Astrocyte (in vitro differentiated cells and primary cell): ENCODE measurements around the gene CACNA2D4. TPM values are rescaled to one million over a fixed set of nuclear protein-coding genes. Genes with fewer than 3 reads are reported as not detected.

Experiments used
- DNase-seq: peaks from one replicate; pipeline ENCODE4 v3.0.0-alpha.2; 2010; ENCODE audit warnings: low read depth
- FAIRE-seq: peaks from 2 replicates; lab custom pipeline; 2011; peaks lifted over from hg19 to GRCh38; lab: Jason Lieb, UNC
- H2AFZ ChIP-seq: 2 replicates; pipeline ENCODE4 v1.6.0; 2012; ENCODE audit warnings: low read depth, low read length, inconsistent platforms
- H3K27ac ChIP-seq: 2 replicates; pipeline ENCODE4 v1.5.1; 2011; ENCODE audit warnings: low read depth, low read length, inconsistent platforms
- H3K27me3 ChIP-seq: 2 replicates; pipeline ENCODE4 v1.6.0; 2011; ENCODE audit warnings: low read length, inconsistent platforms; ENCODE audit not compliant: insufficient read depth
- H3K36me3 ChIP-seq: 2 replicates; pipeline ENCODE4 v1.5.1; 2011; ENCODE audit warnings: low read length, inconsistent platforms; ENCODE audit not compliant: insufficient read depth
- H3K4me1 ChIP-seq: 2 replicates; pipeline ENCODE4 v1.5.1; 2011; ENCODE audit warnings: low read length, inconsistent platforms; ENCODE audit not compliant: insufficient read depth
- H3K4me2 ChIP-seq: 2 replicates; pipeline ENCODE4 v1.6.0; 2012; ENCODE audit warnings: low read length, inconsistent platforms
- H3K4me3 ChIP-seq: 2 replicates; pipeline ENCODE4 v1.5.1; 2011; ENCODE audit warnings: low read depth, mild to moderate bottlenecking, low read length, inconsistent platforms; ENCODE audit not compliant: insufficient read depth
- H3K79me2 ChIP-seq: 2 replicates; pipeline ENCODE4 v1.6.0; 2012; ENCODE audit warnings: mild to moderate bottlenecking, low read length, inconsistent platforms; ENCODE audit not compliant: insufficient read depth
- H3K9ac ChIP-seq: 2 replicates; pipeline ENCODE4 v1.6.0; 2012; ENCODE audit warnings: mild to moderate bottlenecking, low read length, inconsistent platforms
- H3K9me3 ChIP-seq: 2 replicates; pipeline ENCODE4 v1.5.1; 2012; ENCODE audit warnings: low read depth, mild to moderate bottlenecking, low read length, inconsistent platforms; ENCODE audit not compliant: insufficient read depth
- H4K20me1 ChIP-seq: 2 replicates; pipeline ENCODE4 v1.6.0; 2012; ENCODE audit warnings: low read length, inconsistent platforms; ENCODE audit not compliant: insufficient read depth
- H3K27ac Mint-ChIP-seq: one replicate; pipeline ENCODE4 v1.8.0; 2021; ENCODE audit warnings: mild to moderate bottlenecking, mixed read lengths; ENCODE audit not compliant: unreplicated experiment
- H3K27me3 Mint-ChIP-seq: one replicate; pipeline ENCODE4 v1.8.0; 2021; ENCODE audit warnings: low read depth, mixed read lengths; ENCODE audit not compliant: unreplicated experiment
- H3K36me3 Mint-ChIP-seq: one replicate; pipeline ENCODE4 v1.8.0; 2021; ENCODE audit warnings: low read depth, mixed read lengths; ENCODE audit not compliant: unreplicated experiment
- H3K4me1 Mint-ChIP-seq: one replicate; pipeline ENCODE4 v1.8.0; 2021; ENCODE audit warnings: low read depth, mixed read lengths; ENCODE audit not compliant: unreplicated experiment
- H3K4me3 Mint-ChIP-seq: one replicate; pipeline ENCODE4 v1.8.0; 2021; ENCODE audit warnings: mild to moderate bottlenecking, moderate library complexity, mixed read lengths; ENCODE audit not compliant: unreplicated experiment
- H3K9me3 Mint-ChIP-seq: one replicate; pipeline ENCODE4 v1.8.0; 2021; ENCODE audit warnings: mild to moderate bottlenecking, mixed read lengths; ENCODE audit not compliant: unreplicated experiment
- EZH2 ChIP-seq: IDR thresholded peaks from 2 replicates; pipeline ENCODE4 v1.6.1; 2012; ENCODE audit warnings: mild to moderate bottlenecking, low read length, inconsistent platforms; ENCODE audit not compliant: insufficient read depth
- total RNA-seq: library from RNA; stranded (reverse); gene quantifications from 2 replicates; pipeline ENCODE4 v1.2.1, GENCODE V29; 2021
- TF ChIP-seq, protein P1 (sequence below): IDR thresholded peaks from 2 replicates; pipeline ENCODE4 v1.5.1; 2011; ENCODE audit warnings: low read depth, mild to moderate bottlenecking, inconsistent platforms, low read length, moderate library complexity; ENCODE audit not compliant: insufficient read depth

Gene CACNA2D4
- total RNA-seq, 1 donor from 2014 or later = 0.09 TPM

DNA sequence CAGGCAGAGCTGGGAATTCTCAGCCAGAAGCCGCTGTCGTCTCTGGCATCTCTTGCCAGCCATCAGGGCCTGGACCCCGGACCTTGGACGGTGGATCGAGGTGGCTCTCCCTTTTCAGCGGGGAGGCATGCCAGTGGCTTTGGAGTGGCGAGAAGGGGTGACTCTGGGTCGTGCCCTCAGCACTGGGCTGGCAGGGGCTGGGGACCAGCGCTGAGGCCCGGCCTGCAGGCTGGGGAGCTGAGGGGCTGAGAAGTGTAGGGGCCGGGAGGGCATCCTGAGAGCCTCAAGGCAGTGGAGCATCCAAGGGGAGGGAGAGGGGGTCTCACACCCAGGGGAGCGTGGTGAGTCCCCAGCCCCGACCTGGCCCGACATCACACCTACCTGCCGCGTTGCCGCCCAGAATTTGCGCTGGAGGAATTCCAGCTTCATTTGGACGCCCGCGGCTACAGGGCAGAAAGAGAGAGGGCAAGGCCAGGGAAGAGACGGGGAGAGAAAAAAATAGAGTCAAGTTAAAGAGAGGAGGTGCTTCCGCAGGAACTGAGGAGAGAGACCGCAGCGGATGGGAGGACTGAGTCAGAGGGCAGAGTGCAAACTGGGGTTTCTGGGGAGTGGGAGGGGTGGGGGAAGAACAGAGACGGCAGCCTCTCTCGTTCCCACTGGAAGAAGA, 107.0 kb downstream of the CACNA2D4 start:
- Mint-ChIP-seq H3K27me3 (peaks cover 15% of the 10 kb centered on the region), H3K36me3 (no peaks in the 10 kb centered on the region), H3K4me1 (peaks cover 18% of the 10 kb centered on the region), H3K9me3 (peaks cover 2% of the 10 kb centered on the region), H3K4me3 (no peak overlapping the region), H3K27ac (no peak overlapping the region)
- Histone ChIP-seq H3K9me3 (no peaks in the 10 kb centered on the region), H4K20me1 (no peaks in the 10 kb centered on the region), H2AFZ (no peak overlapping the region), H3K27me3 (peaks cover 17% of the 10 kb centered on the region), H3K36me3 (no peaks in the 10 kb centered on the region), H3K4me3 (no peak overlapping the region), H3K4me2 (peak overlapping the region; percentile 63), H3K9ac (no peak overlapping the region), H3K79me2 (no peaks in the 10 kb centered on the region), H3K4me1 (peaks cover 24% of the 10 kb centered on the region), H3K27ac (no peak overlapping the region)
- no peak for TF ChIP-seq EZH2
- TF ChIP-seq, protein P1, sequence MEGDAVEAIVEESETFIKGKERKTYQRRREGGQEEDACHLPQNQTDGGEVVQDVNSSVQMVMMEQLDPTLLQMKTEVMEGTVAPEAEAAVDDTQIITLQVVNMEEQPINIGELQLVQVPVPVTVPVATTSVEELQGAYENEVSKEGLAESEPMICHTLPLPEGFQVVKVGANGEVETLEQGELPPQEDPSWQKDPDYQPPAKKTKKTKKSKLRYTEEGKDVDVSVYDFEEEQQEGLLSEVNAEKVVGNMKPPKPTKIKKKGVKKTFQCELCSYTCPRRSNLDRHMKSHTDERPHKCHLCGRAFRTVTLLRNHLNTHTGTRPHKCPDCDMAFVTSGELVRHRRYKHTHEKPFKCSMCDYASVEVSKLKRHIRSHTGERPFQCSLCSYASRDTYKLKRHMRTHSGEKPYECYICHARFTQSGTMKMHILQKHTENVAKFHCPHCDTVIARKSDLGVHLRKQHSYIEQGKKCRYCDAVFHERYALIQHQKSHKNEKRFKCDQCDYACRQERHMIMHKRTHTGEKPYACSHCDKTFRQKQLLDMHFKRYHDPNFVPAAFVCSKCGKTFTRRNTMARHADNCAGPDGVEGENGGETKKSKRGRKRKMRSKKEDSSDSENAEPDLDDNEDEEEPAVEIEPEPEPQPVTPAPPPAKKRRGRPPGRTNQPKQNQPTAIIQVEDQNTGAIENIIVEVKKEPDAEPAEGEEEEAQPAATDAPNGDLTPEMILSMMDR = no peak
- no peak for FAIRE-seq
- DNase-seq = peak; percentile 69

DNA sequence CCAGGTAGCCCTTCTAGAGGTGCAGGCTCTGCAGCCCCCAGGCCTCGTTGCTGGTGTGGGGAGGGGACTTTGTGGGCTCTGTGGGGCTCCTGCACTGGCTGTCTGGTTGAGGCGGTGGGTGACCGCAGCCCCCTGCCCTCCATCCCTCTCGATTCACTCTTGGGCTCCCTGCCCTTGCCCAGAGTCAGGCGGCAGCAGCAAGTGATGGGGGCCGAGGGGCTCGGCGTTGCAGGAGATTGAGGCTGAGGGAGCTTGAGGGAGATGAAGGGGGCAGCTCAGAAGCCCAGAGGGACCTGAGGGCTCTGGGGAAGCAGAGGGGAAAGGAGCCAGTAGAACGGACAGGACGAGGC, 107.5 kb downstream of the CACNA2D4 start:
- Histone ChIP-seq H3K4me3 (no peak overlapping the region), H3K27ac (no peak overlapping the region), H3K79me2 (no peaks in the 10 kb centered on the region), H4K20me1 (no peaks in the 10 kb centered on the region), H3K9me3 (no peaks in the 10 kb centered on the region), H3K36me3 (no peaks in the 10 kb centered on the region), H3K4me1 (peaks cover 24% of the 10 kb centered on the region), H3K4me2 (peak overlapping the region; percentile 63), H3K9ac (no peak overlapping the region), H3K27me3 (peaks cover 14% of the 10 kb centered on the region), H2AFZ (no peak overlapping the region)
- no peak overlapping the region for H3K4me3 Mint-ChIP-seq
- no peaks in the 10 kb centered on the region for H3K36me3 Mint-ChIP-seq
- peaks cover 2% of the 10 kb centered on the region for H3K9me3 Mint-ChIP-seq
- TF ChIP-seq EZH2 = no peak
- TF ChIP-seq, protein P1 = no peak
- DNase-seq (no peak), FAIRE-seq (no peak)
- peaks cover 12% of the 10 kb centered on the region for H3K27me3 Mint-ChIP-seq
- H3K4me1 Mint-ChIP-seq = peaks cover 18% of the 10 kb centered on the region
- H3K27ac Mint-ChIP-seq = no peak overlapping the region
